GM12864 (cell line): Measurements from ENCODE around the gene MORN1.

ENCODE experiments used
- DNase-seq: peaks from one replicate; pipeline ENCODE4 v3.0.0-alpha.2; 2011; ENCODE audit warnings: low read depth
- H3K4me3 ChIP-seq: 2 replicates; pipeline ENCODE4 v1.5.1; 2011; ENCODE audit warnings: mild to moderate bottlenecking, low read depth, low read length, control low read depth
- CTCF ChIP-seq: IDR thresholded peaks from 2 replicates; pipeline ENCODE4 v1.5.1; 2011; ENCODE audit warnings: low read depth, mild to moderate bottlenecking, moderate library complexity, low read length, control low read depth, inconsistent platforms; ENCODE audit errors: missing control alignments

MORN1 gene

DNA sequence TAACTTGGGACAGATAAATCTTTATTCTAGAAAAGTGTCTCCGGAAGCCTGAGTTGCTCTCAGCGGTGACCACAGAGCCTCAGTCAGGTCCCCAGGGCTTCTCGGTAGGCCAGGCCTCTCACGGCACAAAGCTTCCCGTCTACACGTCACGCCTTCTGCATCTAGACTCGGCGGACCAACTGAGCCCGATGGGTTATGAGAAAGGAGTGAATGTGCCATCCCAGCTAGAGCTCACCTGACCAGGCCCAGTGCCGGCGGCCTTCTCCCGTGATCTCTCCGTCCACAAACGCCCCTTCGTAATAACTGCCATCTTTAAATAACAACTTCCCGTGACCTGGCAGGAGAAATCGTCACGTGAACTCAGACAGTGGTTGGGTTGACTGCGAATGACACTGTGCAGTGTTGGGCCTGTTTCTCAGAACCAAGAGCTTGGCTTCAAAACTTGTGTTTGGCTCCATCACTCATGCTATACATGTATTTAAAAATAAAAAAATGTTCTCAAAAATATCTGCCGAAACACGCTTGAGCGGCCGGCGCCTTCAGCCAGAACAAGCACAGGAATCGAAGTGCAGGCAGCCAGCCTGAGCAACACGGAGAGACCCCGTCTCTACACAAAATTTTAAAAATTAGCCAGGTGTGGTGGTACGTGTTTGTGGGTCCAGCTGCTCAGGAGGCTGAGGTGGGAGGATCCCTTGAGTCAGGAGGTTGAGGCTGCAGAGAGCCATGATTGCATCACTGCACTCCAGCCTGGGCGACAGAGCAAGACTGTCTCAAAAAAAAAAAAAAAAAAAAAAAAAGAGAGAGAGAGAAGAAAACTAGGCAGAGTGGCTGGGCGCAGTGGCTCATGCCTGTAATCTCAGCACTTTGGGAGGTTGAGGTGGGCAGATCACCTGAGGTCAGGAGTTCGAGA lies 3.1 kb downstream of the MORN1 start:
- H3K4me3 ChIP-seq, result peak overlapping the region; percentile 54
- no peak for DNase-seq
- TF ChIP-seq CTCF, result no peak

GRCh38 chr1:2386636-2387611 lies 4.4 kb downstream of the MORN1 start:
- no peak for DNase-seq
- peak overlapping the region; percentile 54 for H3K4me3 ChIP-seq
- no peak for TF ChIP-seq CTCF

DNA sequence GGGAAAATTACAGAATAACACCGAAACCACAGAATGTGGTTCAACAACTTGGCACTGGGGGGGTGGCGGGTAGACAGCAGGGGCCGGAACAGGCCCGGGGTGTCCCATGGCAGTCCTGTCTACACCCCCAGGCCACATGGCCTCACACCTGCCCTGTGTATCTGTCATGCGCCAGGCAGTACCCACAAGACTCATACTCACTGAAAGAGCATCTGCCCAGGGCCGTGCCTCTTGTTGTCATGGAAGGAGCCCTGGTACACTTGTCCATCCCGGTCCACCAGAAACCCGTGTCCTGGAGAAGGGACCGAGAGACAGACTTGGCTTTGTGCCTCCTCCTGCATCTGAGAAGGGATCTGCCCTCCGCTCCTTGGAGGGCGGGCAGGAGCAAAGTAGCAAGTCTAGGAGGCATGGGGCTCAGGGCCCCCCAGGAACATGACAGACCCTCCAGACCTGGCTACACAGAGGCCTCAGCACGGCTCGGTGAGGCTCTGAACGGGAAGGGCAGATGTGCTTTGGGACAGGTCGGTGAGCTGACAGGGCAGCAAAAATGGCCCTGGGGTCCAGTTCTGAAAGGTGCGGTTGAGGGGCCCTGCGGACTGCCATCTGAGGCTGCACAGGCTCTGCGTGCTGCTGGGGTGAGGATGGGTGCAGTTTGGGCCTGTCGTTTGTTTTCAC lies 5.6 kb downstream of the MORN1 start:
- DNase-seq, result no peak
- H3K4me3 ChIP-seq, result no peak overlapping the region
- no peak for TF ChIP-seq CTCF

GRCh38 chr1:2384941-2385481 lies 6.3 kb downstream of the MORN1 start:
- no peak for TF ChIP-seq CTCF
- no peak for DNase-seq
- H3K4me3 ChIP-seq, result no peak overlapping the region

GRCh38 chr1:2384130-2384860 lies 7.1 kb downstream of the MORN1 start:
- H3K4me3 ChIP-seq, result no peak overlapping the region
- TF ChIP-seq CTCF, result no peak
- no peak for DNase-seq

GRCh38 chr1:2383576-2383975 lies 7.8 kb downstream of the MORN1 start:
- no peak overlapping the region for H3K4me3 ChIP-seq
- TF ChIP-seq CTCF, result no peak
- no peak for DNase-seq
